ENCODE data around the gene KAT7.
A peak's percentile ranks its signal among the peaks of the same experiment; 100 is the strongest.
"Not testable (repeated sequence)": the region's sequence is repeated elsewhere in the genome, so short reads cannot be mapped to it uniquely, and the experiment has no call there.

Gene KAT7

DNA sequence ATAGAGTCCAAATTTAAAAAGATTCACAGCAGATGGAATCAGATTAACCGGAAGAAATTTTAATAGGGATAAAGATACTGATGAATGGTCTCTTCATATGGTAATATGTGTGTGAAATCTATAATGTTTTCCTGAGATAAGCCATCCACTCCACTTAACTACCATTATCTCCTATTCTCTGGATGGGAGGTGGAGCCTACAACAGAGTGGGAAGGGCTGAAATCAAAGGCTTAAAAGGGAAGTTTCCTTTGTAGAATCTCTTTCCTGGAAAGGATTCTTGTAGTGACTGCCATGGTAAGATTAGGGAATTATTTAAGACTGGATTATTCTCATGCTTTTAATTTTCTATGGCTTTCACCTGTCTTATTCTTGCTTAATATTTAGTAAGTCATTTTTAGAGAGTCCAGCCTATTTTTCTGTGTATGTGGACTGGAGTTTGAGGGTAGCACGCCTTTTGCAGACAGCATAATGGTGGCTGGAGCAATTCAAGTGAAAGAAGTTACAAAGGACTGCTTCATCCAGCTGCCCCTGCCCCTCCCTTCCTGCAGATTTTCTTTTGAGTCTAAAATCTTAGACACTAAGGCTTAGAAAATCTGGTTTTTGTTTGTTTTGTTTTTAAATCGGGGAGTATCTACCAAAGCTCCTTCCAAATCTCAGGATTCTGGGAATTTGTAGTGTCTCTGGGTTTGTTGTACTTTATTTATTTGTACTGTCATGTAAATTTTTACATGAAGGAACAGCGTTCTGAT lies 26.5 kb downstream of the KAT7 start:
- no peak for DNase-seq

DNA sequence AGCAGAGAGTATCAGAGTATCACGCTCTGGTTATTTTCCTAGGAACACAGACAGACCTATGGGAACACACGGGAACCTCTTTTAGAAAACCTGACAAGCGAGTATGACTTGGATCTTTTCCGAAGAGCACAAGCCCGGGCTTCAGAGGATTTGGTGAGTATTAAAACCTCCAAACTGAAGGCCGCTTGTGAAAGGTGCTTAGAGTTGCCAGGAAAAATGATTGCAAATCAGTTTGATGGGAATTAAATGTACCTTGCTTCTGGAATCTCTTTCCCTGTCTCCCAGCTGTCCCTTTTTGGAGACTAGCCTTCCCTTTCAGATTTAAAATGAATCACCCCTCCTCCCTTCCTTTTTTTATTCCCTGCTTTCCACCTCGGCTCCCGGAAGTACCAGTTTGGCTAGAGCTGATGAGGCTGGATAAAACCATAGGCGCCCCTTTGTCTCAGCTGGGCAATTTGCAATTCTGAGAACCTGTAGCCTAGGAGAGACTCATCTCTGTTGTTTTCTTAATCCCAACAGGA lies 27.3 kb downstream of the KAT7 start:
- no peak for DNase-seq

DNA sequence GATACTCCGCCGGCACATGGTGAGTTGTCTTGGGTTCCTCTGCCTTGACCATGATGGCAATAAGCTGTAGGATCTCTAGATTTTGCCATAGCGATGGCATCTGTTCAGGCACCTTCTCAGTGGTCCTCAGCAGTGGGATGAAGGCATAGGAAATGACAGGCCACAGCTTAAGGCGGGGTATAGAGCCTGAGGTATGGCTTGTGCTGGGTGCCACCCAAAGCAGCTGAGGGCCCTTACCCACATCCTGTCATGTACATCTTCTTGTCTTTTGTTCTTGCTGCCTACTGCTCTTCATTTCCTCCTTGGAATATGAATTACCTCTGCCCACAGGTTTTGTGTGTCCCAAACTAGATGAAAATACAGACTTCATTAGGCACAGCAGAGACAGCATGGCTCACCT lies 29.5 kb downstream of the KAT7 start:
- peak; percentile 33 for DNase-seq

DNA sequence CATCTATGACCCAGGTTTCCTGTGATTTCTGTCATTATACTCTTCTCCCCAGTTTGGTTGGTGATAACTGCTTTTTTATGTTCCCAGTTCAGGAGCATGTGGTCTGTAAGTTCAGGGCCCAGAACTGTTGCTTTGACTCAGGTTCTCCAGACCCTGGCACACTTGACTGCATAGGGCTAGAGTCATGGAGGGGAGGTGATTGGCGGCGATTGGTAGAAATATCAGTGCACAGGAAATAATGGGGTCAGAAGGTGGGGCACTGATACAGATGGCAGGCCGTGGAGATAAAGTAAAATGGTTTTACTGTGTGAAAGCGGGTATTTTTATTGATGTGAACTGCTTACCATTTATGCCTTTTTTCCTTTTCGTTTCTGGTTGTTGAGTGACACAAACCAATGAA lies 30.7 kb downstream of the KAT7 start:
- no peak for DNase-seq

DNA sequence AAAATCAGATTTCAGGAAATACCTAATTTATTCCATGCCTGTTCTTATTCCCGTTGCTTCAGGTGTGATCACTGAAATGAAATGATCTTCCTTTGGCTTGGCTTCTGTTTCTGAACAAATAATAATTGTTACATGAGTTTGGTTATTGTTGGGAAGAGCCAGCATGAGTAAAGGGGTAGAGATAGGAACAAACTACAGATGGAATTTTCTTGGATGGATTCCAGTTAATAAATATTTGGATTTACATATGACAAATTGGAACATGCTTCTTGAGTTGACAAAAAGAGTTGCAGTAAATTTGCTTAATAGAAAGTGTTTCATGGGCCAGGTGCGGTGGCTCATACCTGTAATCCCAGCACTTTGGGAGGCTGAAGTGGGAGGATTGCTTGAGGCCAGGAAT lies 31.2 kb downstream of the KAT7 start:
- DNase-seq = no peak

DNA sequence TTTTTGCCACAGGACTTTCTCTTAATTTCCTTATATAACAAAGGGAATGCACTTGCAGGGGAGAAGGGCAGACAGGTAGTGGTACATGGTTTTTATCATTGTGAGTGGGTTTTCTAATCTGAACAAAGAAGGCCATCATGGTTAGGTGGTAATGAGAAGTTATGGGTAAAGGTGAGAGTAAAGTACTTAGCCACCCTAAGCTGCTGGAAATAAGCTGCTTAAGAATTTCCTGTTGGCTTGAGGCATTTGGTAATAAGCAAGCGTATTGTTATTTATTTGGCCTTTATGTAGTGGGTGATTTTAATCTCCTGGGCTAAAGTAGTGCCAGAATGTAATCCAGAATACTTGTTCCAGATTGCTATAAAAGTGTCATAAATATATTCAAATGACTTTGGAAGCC lies 32.3 kb downstream of the KAT7 start:
- DNase-seq = no peak

DNA sequence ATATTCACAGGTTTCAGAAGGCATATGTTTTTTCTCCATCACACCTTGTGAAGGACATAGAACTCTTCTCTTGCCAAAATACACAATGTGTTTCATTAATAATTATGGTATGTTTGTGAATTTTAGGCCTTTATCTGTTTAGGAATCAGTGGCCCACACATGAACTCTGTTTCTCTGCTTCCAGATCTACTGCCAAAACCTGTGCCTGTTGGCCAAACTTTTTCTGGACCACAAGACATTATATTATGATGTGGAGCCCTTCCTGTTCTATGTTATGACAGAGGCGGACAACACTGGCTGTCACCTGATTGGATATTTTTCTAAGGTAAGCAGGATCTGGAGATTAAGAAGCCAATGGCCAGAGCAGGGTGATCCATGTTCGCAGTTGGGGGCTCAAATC lies 33.0 kb downstream of the KAT7 start:
- no peak for DNase-seq

DNA sequence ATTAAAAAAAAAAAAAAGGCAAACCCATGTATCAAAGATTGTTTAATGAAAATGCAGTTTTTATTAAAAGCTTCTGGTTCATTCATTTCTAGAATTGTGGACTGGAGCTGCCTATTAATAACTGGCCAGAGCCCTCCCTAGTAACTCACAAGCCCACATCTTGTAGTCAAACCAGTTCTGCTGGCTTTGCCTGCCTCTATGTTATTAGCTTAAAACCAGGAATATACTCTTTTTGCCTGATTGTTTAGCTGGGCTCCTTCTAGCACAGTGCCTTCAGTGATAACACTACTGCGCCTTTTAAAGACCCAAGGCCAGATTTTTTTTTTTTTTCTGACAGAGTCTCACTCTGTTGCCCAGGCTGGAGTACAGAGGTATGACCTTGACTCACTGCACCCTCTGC lies 33.4 kb downstream of the KAT7 start:
- no peak for DNase-seq

DNA sequence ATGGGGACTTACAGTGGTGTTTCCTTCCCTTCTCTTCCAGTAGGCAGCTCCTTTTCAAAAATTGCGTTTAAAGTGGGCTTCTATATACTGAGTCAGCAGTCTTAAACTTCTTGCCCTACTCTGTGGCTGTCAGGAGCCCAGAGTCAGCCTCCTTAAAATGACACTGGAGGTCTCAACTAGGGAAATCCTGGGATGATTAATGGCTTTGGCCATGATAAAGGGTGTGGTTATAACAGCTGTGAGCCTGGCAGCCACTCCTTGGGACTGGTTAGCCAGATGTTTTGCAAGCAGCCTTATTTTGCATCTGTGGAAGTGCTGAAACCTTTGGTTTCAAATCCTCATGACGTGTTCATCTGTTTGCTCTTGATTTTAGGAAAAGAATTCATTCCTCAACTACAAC lies 34.3 kb downstream of the KAT7 start:
- DNase-seq = no peak

DNA sequence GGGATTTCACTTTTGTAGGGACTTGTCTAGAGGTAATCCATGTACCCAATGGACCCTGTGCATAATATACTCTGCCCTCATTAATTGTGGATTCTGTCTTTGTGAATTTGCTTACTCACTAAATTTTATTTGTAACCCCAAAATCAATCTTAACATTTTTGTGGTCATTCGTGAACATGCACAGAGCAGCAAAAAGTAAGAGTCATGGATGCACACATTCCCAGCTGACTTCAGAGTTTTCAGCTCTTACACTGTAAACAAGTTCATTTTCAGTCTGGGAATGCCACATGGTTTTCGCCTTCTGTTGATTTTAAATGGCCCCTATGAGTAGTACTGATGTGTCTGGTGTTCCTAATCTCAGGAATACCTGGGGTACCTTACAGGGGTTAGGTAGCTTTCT lies 35.1 kb downstream of the KAT7 start:
- DNase-seq = no peak

DNA sequence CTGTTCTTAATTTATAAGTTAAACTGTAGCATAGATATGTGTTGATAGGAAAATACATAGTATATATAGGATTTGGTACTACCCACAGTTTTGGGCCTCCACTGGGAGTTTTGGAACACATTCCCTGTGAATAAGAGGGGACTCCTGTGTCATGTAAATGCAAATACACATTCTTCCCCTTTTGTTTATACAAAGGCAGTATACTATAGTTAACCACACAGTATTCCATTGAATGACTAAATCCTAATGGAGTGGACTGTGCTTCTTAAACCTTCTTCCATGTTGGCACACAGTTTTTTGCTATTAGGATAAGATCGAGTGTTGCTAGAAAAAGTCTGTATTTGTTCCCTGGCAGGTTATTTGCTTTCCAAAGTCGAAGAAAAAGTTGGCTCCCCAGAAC lies 37.2 kb downstream of the KAT7 start:
- DNase-seq = no peak

DNA sequence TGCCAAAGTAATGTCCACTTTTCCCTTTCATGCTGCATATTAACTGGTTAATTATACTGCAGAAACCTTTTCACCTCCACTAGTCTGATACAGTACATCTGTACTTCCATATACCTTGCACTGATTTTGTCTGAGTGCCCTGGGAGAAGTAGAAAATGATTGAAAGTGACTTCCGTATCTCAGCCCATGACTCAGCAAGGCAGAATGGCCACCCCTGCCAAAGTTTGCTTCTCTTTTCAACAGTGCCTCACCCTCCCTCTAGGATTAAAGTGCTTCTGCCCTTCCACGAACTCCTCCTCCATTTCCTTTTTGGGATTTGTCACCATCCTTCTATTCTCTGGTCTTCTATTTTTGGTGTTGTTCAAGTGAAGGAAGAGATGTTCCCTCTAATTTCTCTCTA lies 39.8 kb downstream of the KAT7 start:
- DNase-seq = not testable (repeated sequence)

DNA sequence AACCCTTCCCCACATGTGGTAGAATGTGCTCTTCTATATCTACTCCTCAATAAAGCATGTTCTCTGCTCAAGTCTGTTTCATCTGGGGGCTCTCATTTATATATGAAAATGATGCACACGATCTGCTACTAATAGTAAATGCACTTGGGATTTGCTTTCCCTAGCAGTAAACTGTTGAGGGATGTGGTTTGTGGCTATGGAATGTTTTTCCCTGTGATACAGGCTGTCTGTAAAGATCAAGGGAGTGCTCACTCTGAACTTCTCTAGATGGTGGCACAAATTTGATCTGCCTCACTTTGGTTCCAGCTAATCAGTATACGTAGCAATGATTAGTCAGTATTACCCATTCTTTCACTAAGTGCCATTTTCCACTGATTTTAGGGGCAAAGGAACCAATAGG lies 40.5 kb downstream of the KAT7 start:
- no peak for DNase-seq

DNA sequence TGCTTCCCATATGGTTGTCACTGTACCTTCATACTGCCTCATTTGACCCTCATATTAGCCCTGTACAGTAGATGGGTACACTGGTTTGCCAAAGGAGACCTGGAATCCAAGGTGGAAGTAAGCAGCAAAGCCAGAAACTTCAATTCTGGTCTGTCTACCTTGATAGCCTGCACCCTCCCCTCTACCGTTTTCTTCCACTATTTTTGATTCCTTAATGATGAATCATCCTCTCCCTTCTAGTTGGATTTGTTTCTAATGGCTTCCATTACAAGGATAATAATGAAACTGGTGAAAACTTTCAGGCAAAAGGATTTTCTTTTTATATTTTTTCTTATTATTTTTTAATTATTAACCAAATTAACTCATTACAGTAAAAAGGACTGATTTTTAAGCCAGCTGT lies 42.1 kb downstream of the KAT7 start:
- DNase-seq = no peak

DNA sequence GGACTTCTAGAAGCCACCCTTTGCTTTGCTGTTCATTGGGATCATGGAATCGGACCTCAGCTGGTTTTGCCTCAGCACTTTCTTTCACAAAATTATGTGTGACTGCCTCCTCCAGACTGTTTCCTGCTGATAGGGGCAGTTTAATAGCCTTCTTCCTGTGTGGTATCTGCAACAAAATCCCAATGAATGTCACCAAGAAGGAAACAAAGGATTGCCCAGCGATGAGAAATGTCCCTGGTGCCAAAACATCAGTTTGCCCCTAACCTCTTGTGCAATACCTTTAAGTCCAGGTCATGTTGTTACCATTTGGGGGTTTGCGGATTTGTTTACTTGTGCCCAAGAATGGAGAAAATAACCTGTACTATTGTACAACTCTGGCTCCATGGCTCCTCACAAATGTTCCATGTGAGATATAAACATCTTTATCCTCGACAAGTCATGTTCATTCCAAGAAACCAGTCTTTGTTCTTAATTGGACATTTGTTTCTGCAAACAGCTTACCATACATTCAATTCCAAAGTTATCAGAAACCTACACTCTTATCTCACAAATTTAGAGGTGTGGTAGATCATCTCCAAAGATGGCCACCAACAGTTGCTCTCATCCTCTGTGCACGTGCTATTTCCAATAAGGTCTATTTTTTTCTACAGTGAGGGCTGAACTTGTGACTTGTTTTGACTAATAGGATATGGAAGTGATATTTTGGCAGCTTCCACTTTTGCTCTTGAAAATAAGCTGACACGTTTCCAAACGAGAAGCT lies 44.5 kb downstream of the KAT7 start:
- no peak for DNase-seq

DNA sequence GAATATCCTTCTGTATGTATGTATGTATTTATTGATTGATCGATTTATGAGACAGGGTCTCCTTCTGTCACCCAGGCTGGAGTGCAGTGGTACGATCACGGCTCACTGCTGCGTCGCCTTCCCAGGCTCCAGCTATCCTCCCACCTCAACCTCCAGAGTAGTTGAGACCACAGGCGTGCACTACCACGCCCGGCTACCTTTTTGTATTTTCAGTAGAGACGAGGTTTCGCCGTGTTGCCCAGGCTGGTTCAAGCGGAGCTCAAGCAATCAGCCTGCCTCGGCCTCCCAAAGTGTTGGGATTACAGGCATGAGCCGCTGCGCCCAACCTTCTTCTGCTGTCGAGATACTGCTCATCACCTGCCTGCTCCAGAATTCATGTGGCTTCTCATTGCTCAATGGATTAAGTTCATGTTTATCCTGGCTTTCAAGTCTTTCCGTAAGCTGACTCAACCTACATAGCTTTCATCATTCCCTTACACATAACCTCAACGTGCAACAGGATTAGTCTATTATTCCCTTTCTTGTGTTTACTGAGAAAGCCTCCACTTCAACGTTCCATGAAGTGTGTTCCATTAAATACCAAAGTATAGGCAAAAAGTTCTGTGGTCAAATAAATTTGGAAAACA lies 45.8 kb downstream of the KAT7 start:
- no peak for DNase-seq

DNA sequence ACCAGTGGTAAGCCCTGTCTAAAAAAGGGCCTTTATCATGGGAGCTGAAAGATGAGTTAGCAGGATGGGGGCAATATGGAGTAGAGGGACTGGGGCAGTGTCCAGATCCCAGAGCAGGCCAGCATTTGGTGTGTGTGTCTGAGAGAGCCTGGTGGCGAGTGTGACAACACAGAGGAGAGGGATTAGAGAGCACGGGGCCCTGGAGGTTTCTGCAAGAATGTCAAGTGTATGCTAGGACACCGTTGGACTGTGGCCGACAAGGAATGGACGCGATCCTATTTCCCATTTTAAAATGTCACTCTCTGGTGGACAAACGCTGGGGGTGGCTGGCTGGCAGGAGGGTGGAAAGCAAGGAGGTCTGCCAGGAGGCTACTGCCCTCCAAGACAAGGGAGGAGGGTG lies 47.0 kb downstream of the KAT7 start:
- DNase-seq = no peak

DNA sequence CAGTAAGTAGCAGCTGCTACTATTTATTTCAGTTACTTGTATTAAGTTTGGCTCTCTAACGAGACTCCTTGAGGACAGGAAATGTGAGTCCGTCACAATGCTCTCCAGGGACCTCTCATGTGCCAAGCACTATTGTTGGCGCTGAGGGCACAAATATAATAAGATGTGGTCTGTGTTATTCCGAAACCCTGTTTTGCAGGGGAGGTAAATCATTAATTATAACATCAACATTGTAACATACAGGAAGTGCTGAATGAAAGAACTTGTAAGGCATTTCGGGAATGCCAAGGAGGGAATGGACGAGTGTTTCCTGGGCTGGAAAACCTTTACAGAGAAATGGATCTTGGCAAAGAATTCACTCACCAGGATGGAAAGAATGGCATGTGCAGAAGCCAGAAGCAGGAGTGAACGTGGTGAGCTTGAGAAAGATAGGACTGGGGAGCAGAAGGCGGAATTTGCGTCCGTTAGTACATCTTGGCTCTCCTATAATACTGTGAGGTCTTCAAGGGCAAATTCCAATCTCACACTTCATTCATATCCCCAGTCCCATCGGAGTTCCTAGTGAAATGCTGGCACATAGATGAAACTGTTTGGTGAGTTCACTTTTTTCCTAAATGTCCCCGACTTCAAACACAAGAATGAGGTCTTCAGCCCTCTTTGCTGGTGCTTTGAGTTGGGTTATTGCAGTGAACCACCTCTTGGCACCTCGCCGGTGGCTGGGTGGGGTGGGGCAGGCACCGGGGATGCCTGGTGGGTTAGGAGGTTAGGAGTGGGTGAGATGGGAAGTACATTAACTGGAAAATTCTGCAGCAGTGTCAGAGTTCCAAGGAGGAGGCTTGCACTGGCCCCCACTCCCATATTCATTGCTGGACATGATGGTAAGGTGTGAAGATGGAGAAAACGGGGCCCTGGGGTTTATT lies 47.9 kb downstream of the KAT7 start:
- DNase-seq = no peak

DNA sequence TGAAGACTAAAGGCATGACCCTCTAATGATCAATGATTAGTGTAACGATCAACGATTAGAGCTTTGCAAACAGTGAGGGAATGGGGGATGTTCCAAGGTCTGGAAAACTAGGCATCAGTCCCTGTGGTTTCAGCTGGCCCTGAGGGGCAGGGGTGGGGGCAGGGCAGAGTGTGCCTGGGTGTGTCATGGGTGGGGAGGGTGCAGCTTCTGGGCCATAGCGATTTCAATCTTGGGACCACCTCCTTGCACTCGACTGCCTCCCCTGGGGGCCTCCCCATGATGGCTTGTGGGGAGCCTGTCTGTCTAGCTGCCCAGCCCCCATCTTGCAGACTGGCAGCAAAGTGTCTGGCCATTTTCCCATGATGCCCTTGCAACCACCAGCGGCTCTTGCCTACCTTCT lies 51.0 kb downstream of the KAT7 start:
- no peak for DNase-seq

DNA sequence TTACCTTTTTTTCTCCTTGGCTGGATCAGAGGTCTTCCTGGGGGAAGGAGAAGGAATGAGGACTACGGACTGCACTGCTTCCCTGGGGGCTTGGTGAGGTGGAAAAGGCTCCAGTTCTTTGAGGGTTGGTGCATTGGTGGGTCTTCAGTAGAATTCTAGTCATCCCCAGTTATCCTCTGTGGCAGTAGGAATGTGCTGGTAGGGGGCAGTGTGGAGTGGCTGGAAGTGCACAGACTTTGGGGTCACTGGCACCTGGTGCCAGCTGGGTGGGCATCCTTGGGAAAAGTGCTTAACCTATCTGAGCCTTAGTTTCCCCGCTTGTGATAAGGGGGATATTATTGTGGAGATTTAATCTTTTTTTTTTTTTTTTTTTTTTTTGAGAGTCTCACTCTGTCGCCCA lies 53.1 kb downstream of the KAT7 start:
- DNase-seq = no peak

DNA sequence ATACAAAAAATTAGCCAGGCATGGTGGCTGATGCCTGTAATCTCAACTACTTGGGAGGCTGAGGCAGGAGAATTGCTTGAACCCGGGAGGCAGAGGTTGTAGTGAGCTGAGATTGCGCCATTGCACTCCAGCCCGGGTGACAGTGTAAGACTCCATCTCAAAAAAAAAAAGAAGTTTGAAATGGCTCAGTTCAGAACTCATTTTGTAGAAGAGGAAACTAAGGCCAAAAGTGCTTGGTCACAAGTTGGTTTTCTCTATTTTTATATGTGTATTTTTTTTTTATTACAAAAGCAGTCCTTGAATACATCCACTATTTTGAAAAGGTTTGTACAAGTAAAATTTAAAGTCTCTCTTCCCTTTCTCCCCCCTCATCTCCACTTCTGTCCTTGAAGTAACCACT lies 53.9 kb downstream of the KAT7 start:
- no peak for DNase-seq

DNA sequence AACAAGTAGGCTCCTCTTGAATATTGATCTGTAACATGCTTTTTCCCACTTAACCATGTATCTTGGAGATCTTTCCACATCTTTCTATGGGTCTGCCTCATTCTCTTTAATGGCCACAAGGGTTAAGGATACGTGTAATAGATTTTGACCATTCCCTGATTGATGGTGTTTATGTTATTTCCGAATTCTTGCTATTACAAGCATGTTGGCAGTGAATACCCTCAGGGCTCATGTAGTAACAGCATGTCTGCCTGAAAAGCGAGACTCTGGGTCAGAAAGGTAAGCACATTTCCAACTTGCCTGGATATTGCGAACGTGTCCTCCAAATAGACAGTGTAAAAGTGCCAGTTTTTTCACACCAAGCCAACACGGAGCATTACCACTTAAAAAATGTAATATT lies 54.4 kb downstream of the KAT7 start:
- DNase-seq = no peak

DNA sequence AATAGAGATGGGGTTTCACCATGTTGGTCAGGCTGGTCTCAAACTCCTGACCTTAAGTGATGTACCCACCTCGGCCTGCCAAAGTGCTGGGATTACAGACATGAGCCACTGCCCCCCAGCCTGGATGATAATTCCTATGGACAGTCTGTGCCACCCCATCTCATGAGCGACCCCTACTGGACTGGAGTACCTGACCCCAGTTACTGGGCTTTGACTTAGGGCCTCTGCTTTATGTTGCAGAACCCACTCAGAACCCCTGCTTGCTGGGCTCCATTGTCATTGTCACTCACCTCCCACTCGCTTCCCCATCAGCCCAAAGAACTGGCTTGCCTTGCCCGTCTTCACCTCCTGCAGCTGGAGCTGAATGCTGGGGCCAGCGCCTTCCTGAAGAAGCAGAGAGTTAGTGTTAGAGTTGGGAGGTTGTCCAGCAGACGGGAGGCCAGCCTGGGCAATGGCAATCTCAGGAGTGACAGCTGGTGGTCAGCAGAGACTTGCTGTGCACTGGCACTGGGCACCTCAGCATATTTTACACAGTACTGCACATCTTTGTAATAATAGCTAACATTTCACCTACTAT lies 55.4 kb downstream of the KAT7 start:
- DNase-seq = no peak
